ENCODE measurements around the gene CPSF4.

- TF ChIP-seq CTCF (IDR thresholded peaks at IDR 0.05; ENCODE audit: insufficient read depth, low read length, poor library complexity, severe bottlenecking) (no peak), EZH2phosphoT487 (conservative IDR thresholded peaks at IDR 0.05; ENCODE audit: low read length) (no peak)
These were observed 43.0 kb upstream of the CPSF4 start for GRCh38 chr7:99395616-99396327.
